Brain microvascular endothelial cell (primary cell): ENCODE measurements around the gene NXN.
"Not testable (repeated sequence)": the region's sequence is repeated elsewhere in the genome, so short reads cannot be mapped to it uniquely, and the experiment has no call there.

Experiments
- DNase-seq: peaks from one replicate; pipeline ENCODE4 v3.0.0-alpha.2; 2020
- H3K27ac ChIP-seq: fragments of 250-450 bp; sonication (Bioruptor Pico); 2 replicates; pipeline ENCODE4 v1.5.1; 2020; ENCODE audit warnings: mild to moderate bottlenecking, moderate library complexity
- H3K27me3 ChIP-seq: fragments of 250-450 bp; sonication (Bioruptor Pico); replicated peaks from 2 replicates; pipeline ENCODE4 v1.5.1; 2020; ENCODE audit warnings: mild to moderate bottlenecking
- H3K36me3 ChIP-seq: fragments of 250-450 bp; sonication (Bioruptor Pico); replicated peaks from 2 replicates; pipeline ENCODE4 v1.5.1; 2020; ENCODE audit warnings: mild to moderate bottlenecking
- H3K4me3 ChIP-seq: 2 replicates; pipeline ENCODE4 v1.5.1; 2011; ENCODE audit warnings: low read depth, mild to moderate bottlenecking, control low read depth, low read length, moderate library complexity
- CTCF ChIP-seq: IDR thresholded peaks from 2 replicates; pipeline ENCODE4 v1.5.1; 2011; ENCODE audit warnings: low read depth, mild to moderate bottlenecking, moderate library complexity, low read length, control low read depth, inconsistent platforms; ENCODE audit errors: missing control alignments
- in situ Hi-C: cut with HindIII; loops from 2 replicates; pipeline ENCODE4 v1.10.0; 2017; ENCODE audit warnings: low sequenced_read_pairs, low pct_ligation_motif_present

The NXN gene

GRCh38 chr17:976312-976711 is 3.3 kb downstream of the NXN start:
- in situ Hi-C loops = loop anchor here (25.0 kb wide), 1 partner anchor 189 kb away; the partner anchor contains the start of genes GLOD4 and MRM3
- no peak for DNase-seq
- Histone ChIP-seq H3K27ac (no peak overlapping the region), H3K27me3 (no peaks in the 10 kb centered on the region), H3K36me3 (no peaks in the 10 kb centered on the region), H3K4me3 (no peak overlapping the region)
- TF ChIP-seq CTCF = no peak

- H3K27ac ChIP-seq = no peak overlapping the region
- in situ Hi-C loops = loop anchor here (25.0 kb wide), 1 partner anchor 188 kb away; the partner anchor contains the start of genes GLOD4 and MRM3
- no peak for TF ChIP-seq CTCF
- DNase-seq = no peak
- no peaks in the 10 kb centered on the region for H3K27me3 ChIP-seq
- no peak overlapping the region for H3K4me3 ChIP-seq
- H3K36me3 ChIP-seq = no peaks in the 10 kb centered on the region
Measured at GRCh38 chr17:975371-975915, 4.1 kb downstream of the NXN start.

- not testable (repeated sequence) for H3K27me3 ChIP-seq, H3K27ac ChIP-seq, H3K36me3 ChIP-seq, DNase-seq, H3K4me3 ChIP-seq
- in situ Hi-C loops = loop anchor here (25.0 kb wide), 1 partner anchor 187 kb away; the partner anchor contains the start of genes GLOD4 and MRM3
Measured at GRCh38 chr17:974778-975177, 4.8 kb downstream of the NXN start.

GRCh38 chr17:973053-973452 is 6.5 kb downstream of the NXN start:
- DNase-seq = no peak
- no peak overlapping the region for H3K27ac ChIP-seq
- no peaks in the 10 kb centered on the region for H3K36me3 ChIP-seq
- H3K27me3 ChIP-seq = peaks cover 4% of the 10 kb centered on the region
- H3K4me3 ChIP-seq = no peak overlapping the region
- in situ Hi-C loops = no loop called here
- TF ChIP-seq CTCF = no peak

- DNase-seq, H3K27me3 ChIP-seq, H3K36me3 ChIP-seq, in situ Hi-C loops, H3K27ac ChIP-seq, H3K4me3 ChIP-seq: not testable (repeated sequence)
Measured at GRCh38 chr17:971861-972260, 7.7 kb downstream of the NXN start.

GRCh38 chr17:970364-970763 is 9.2 kb downstream of the NXN start:
- H3K27ac ChIP-seq = no peak overlapping the region
- in situ Hi-C loops = no loop called here

More at GRCh38 chr17:970364-970763, 9.2 kb downstream of the NXN start:
- no peaks in the 10 kb centered on the region for H3K36me3 ChIP-seq
- no peak for DNase-seq
- H3K27me3 ChIP-seq = peaks cover 4% of the 10 kb centered on the region
- H3K4me3 ChIP-seq = no peak overlapping the region
- no peak for TF ChIP-seq CTCF
